ENCODE data around the gene MBLAC1. TPM values are rescaled to one million over a fixed set of nuclear protein-coding genes. Genes with fewer than 3 reads are reported as not detected.

MBLAC1 gene
- total and polyA plus RNA-seq, 9 of the 15 experiments (the other 6 are each of a cell fraction or from before 2014, with no cell fraction given): 0.03 to 3.1 (median 0.52) TPM

DNA sequence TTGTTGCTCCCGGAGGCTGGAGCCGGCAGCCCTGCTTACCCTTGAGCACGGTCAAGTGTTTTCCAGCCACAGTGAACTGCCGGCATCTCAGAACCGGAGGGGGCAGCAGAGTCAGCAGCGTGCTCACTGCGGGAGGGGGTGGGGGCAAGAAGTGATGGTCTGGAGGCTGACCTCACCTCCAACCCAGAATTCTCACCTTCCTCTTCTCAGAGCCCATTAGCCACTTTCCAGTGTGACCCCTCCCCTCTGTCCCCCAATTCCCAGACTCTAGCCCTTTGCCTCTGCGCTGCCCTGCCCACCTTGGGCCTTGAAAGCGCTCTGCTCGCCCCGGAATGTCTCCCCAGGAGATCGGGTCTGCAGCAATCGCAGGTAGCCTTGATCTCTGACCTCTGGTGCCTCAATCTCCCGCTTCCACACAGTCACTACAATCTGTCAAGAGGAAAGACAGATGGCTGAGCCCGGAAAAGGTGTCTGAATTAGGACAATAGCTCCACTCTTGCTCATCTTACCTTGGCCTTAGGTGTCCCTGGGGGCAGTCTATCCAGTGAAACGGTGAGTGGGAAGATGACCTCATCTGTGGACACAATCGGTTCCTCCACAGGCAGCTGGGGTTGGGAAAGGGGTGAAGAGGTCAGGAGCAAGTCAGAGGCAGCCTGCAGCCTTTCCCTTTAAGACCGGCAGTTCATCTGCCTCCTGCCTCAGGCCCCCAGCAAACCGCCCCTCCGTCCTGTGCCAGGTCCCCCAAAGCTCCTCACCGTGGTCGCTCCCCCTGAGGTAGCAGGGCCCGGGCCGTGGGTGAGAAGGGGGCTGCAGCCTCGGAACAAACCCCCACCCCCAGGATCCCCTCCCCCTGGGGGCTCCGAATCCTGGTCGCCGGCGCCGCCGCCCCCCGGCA lies 30.8 kb downstream of the MBLAC1 start (continued):
- TF ChIP-seq PRMT5 (CRISPR knock-in tag; IDR thresholded peaks at IDR 0.05) (no peak), NR2C2 (CRISPR knock-in tag; IDR thresholded peaks at IDR 0.05) (no peak; the same call in 1 of the 2 replicates), NR2C2 (tag; IDR thresholded peaks at IDR 0.05) (peak; percentile 62; the same call in 1 of the 2 replicates), SRF (CRISPR knock-in tag; IDR thresholded peaks at IDR 0.05) (no peak), SOX6 (IDR thresholded peaks at IDR 0.05) (peak; percentile 46; the same call in 1 of the 2 replicates), SAP30 (IDR thresholded peaks at IDR 0.05; ENCODE audit: borderline replicate concordance, insufficient read depth, low read depth, low read length, poor library complexity, severe bottlenecking) (no peak), TCFL5 (CRISPR knock-in tag; conservative IDR thresholded peaks at IDR 0.05) (no peak), NFE2 (IDR thresholded peaks at IDR 0.05; ENCODE audit: low read depth) (no peak; the same call in none of the 2 replicates), ZSCAN29 (IDR thresholded peaks at IDR 0.05) (no peak), ZC3H4 (CRISPR knock-in tag; IDR thresholded peaks at IDR 0.05; ENCODE audit: borderline replicate concordance) (peak; percentile 6; the same call in 1 of the 2 replicates), CBX3 (IDR thresholded peaks at IDR 0.05; ENCODE audit: borderline replicate concordance in 1 of 2, low read length in 2 of 2) (no peak)
- TF ChIP-seq, protein P1, sequence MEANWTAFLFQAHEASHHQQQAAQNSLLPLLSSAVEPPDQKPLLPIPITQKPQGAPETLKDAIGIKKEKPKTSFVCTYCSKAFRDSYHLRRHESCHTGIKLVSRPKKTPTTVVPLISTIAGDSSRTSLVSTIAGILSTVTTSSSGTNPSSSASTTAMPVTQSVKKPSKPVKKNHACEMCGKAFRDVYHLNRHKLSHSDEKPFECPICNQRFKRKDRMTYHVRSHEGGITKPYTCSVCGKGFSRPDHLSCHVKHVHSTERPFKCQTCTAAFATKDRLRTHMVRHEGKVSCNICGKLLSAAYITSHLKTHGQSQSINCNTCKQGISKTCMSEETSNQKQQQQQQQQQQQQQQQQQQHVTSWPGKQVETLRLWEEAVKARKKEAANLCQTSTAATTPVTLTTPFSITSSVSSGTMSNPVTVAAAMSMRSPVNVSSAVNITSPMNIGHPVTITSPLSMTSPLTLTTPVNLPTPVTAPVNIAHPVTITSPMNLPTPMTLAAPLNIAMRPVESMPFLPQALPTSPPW (CRISPR knock-in tag; IDR thresholded peaks at IDR 0.05): peak; percentile 66
- TF ChIP-seq, protein P2, sequence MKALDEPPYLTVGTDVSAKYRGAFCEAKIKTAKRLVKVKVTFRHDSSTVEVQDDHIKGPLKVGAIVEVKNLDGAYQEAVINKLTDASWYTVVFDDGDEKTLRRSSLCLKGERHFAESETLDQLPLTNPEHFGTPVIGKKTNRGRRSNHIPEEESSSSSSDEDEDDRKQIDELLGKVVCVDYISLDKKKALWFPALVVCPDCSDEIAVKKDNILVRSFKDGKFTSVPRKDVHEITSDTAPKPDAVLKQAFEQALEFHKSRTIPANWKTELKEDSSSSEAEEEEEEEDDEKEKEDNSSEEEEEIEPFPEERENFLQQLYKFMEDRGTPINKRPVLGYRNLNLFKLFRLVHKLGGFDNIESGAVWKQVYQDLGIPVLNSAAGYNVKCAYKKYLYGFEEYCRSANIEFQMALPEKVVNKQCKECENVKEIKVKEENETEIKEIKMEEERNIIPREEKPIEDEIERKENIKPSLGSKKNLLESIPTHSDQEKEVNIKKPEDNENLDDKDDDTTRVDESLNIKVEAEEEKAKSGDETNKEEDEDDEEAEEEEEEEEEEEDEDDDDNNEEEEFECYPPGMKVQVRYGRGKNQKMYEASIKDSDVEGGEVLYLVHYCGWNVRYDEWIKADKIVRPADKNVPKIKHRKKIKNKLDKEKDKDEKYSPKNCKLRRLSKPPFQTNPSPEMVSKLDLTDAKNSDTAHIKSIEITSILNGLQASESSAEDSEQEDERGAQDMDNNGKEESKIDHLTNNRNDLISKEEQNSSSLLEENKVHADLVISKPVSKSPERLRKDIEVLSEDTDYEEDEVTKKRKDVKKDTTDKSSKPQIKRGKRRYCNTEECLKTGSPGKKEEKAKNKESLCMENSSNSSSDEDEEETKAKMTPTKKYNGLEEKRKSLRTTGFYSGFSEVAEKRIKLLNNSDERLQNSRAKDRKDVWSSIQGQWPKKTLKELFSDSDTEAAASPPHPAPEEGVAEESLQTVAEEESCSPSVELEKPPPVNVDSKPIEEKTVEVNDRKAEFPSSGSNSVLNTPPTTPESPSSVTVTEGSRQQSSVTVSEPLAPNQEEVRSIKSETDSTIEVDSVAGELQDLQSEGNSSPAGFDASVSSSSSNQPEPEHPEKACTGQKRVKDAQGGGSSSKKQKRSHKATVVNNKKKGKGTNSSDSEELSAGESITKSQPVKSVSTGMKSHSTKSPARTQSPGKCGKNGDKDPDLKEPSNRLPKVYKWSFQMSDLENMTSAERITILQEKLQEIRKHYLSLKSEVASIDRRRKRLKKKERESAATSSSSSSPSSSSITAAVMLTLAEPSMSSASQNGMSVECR (CRISPR knock-in tag; IDR thresholded peaks at IDR 0.05): peak; percentile 66; the same call in 1 of the 2 replicates
- TF ChIP-seq, protein P3, sequence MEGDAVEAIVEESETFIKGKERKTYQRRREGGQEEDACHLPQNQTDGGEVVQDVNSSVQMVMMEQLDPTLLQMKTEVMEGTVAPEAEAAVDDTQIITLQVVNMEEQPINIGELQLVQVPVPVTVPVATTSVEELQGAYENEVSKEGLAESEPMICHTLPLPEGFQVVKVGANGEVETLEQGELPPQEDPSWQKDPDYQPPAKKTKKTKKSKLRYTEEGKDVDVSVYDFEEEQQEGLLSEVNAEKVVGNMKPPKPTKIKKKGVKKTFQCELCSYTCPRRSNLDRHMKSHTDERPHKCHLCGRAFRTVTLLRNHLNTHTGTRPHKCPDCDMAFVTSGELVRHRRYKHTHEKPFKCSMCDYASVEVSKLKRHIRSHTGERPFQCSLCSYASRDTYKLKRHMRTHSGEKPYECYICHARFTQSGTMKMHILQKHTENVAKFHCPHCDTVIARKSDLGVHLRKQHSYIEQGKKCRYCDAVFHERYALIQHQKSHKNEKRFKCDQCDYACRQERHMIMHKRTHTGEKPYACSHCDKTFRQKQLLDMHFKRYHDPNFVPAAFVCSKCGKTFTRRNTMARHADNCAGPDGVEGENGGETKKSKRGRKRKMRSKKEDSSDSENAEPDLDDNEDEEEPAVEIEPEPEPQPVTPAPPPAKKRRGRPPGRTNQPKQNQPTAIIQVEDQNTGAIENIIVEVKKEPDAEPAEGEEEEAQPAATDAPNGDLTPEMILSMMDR (IDR thresholded peaks at IDR 0.05 in 2 of 3, conservative IDR thresholded peaks at IDR 0.05 in 1 of 3; ENCODE audit: insufficient read depth in 2 of 3, low read depth in 1 of 3, low read length in 3 of 3): peak; percentile 66 to 81 (median 66)
- TF ChIP-seq, protein P4, sequence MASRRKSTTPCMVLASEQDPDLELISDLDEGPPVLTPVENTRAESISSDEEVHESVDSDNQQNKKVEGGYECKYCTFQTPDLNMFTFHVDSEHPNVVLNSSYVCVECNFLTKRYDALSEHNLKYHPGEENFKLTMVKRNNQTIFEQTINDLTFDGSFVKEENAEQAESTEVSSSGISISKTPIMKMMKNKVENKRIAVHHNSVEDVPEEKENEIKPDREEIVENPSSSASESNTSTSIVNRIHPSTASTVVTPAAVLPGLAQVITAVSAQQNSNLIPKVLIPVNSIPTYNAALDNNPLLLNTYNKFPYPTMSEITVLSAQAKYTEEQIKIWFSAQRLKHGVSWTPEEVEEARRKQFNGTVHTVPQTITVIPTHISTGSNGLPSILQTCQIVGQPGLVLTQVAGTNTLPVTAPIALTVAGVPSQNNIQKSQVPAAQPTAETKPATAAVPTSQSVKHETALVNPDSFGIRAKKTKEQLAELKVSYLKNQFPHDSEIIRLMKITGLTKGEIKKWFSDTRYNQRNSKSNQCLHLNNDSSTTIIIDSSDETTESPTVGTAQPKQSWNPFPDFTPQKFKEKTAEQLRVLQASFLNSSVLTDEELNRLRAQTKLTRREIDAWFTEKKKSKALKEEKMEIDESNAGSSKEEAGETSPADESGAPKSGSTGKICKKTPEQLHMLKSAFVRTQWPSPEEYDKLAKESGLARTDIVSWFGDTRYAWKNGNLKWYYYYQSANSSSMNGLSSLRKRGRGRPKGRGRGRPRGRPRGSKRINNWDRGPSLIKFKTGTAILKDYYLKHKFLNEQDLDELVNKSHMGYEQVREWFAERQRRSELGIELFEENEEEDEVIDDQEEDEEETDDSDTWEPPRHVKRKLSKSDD (conservative IDR thresholded peaks at IDR 0.05; ENCODE audit: low read length): no peak
